ENCODE measurements around the gene NFATC2.

GRCh38 chr20:51562332-51563173 is 20.0 kb upstream of the NFATC2 start:
- TF ChIP-seq CTCF (IDR thresholded peaks at IDR 0.05; ENCODE audit: low read depth, low read length, poor library complexity, severe bottlenecking) (no peak), EZH2phosphoT487 (IDR thresholded peaks at IDR 0.05; ENCODE audit: borderline replicate concordance, low read length) (no peak)

Data from DOHH2 (cell line).